NT2/D1 (cell line): ENCODE measurements around the gene PPP1CC.

Experiments
- DNase-seq: peaks from one replicate; pipeline ENCODE4 v3.0.0-alpha.2; 2011; ENCODE audit warnings: low read depth, low spot score
- H3K27me3 ChIP-seq: 2 replicates; pipeline ENCODE4 v1.6.0; 2011; ENCODE audit warnings: mild to moderate bottlenecking; ENCODE audit not compliant: insufficient read length, insufficient read depth
- H3K36me3 ChIP-seq: 2 replicates; pipeline ENCODE4 v1.6.1; 2011; ENCODE audit warnings: mild to moderate bottlenecking, low read length, mixed read lengths; ENCODE audit not compliant: insufficient read depth, insufficient read length
- H3K4me1 ChIP-seq: 2 replicates; pipeline ENCODE4 v1.5.1; 2011; ENCODE audit not compliant: insufficient read depth, insufficient read length
- H3K4me3 ChIP-seq: 2 replicates; pipeline ENCODE4 v1.5.1; 2011; ENCODE audit warnings: low read depth; ENCODE audit not compliant: insufficient read length
- H3K9ac ChIP-seq: 2 replicates; pipeline ENCODE4 v1.6.0; 2011; ENCODE audit warnings: low read depth; ENCODE audit not compliant: insufficient read length
- H3K9me3 ChIP-seq: 2 replicates; pipeline ENCODE4 v1.5.1; 2011; ENCODE audit warnings: mild to moderate bottlenecking, low read length; ENCODE audit not compliant: insufficient read depth
- SUZ12 ChIP-seq: IDR thresholded peaks from 2 replicates; pipeline ENCODE4 v1.6.1; 2011; ENCODE audit not compliant: insufficient read length, insufficient read depth; ENCODE audit errors: extremely low read depth
- YY1 ChIP-seq: IDR thresholded peaks from 2 replicates; pipeline ENCODE4 v1.6.1; 2011; ENCODE audit not compliant: insufficient read length, insufficient read depth
- ZNF274 ChIP-seq: IDR thresholded peaks from 2 replicates; pipeline ENCODE4 v1.6.1; 2011; ENCODE audit warnings: mild to moderate bottlenecking, low read depth, low read length

The PPP1CC gene

DNA sequence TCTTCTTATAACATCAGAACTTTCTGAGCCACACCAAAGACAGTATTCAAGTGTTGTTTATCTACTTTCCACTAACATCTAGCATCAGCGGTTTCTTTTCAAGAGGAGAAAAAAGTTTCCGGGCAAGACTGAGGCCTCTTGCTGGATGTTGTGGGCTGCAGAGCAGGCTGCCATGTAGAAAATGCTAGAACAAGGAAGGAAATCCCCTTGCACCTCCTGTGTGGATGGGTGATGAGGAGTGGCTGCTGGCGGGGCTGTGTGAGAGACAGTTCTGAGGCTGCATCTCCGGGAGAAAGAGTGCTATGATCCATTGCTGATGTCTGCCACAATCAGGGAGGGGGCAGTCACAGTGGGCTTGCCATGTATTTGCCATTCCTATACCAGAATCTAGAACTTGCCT lies 37.8 kb upstream of the PPP1CC start:
- Histone ChIP-seq H3K9me3 (no peaks in the 10 kb centered on the region), H3K9ac (no peak overlapping the region), H3K4me3 (no peak overlapping the region), H3K4me1 (no peaks in the 10 kb centered on the region), H3K36me3 (no peaks in the 10 kb centered on the region), H3K27me3 (no peaks in the 10 kb centered on the region)
- no peak for DNase-seq
- TF ChIP-seq SUZ12 = no peak
- no peak for TF ChIP-seq ZNF274
- no peak for TF ChIP-seq YY1

DNA sequence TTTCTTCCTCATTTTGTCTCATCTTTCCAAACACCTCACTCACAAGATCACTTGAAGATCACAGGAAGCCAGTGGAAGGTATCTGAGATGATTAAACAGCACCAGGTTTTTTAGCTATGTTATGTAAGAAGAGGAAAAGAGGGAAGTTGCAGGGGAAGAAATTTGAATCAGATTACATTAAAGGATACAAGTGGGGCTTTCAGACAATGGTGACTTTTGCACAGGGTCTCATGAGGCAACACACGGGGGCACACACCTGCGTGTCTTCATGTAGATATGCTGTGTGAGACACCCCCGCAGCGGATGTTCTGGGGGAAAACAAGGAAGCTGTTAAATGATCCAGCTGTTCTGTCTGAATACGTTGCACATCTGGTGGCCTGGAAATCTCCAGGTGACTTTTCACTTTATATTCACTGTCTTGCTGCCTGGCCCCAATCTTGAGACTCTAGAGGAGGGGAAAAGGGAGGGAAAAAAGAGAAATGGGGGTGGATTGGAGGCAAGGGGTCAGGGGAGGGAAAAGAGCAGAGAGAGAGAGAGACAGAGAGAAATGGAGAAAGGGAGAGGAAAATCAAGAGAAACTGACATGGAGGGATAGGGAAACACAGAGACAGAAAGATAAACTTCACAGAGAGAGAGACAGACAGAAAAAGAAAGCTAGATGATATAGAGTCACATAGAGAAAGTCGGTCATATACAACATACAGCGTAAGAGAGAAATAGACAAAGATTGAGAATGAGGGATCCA lies 36.3 kb upstream of the PPP1CC start:
- no peaks in the 10 kb centered on the region for H3K9me3 ChIP-seq
- no peak overlapping the region for H3K9ac ChIP-seq
- H3K4me1 ChIP-seq = no peaks in the 10 kb centered on the region

DNA sequence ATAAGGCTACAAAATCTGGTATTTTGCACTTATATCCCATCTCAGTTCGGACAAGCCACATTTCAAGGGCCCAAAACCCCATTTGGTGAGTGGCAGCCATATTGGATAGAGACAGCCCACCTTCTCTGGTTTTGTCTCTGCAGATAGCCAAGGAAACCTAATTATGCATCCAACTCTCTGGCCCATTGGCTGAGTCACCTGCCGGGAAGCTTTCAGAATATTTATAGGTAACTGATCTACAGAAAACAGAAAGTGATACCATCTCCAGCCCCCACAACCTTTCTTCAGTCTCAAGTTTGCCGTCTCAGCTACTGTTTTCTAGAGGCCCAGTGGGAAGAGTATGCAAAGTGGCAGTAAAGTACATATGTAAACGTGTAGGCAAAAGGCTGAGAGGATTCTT lies 33.7 kb upstream of the PPP1CC start:
- peaks cover 15% of the 10 kb centered on the region; the same call in 1 of the 2 replicates for H3K9me3 ChIP-seq
- no peaks in the 10 kb centered on the region for H3K36me3 ChIP-seq
- no peaks in the 10 kb centered on the region for H3K4me1 ChIP-seq
- no peak overlapping the region for H3K4me3 ChIP-seq
- DNase-seq = no peak
- H3K27me3 ChIP-seq = no peaks in the 10 kb centered on the region
- no peak overlapping the region for H3K9ac ChIP-seq
- no peak for TF ChIP-seq SUZ12
- no peak for TF ChIP-seq YY1
- TF ChIP-seq ZNF274 = no peak

More for the DNA sequence above, 36.3 kb upstream of the PPP1CC start:
- no peaks in the 10 kb centered on the region for H3K36me3 ChIP-seq
- H3K27me3 ChIP-seq = no peaks in the 10 kb centered on the region
- no peak for TF ChIP-seq SUZ12
- no peak for TF ChIP-seq ZNF274
- TF ChIP-seq YY1 = no peak
- no peak overlapping the region for H3K4me3 ChIP-seq
- DNase-seq = no peak

DNA sequence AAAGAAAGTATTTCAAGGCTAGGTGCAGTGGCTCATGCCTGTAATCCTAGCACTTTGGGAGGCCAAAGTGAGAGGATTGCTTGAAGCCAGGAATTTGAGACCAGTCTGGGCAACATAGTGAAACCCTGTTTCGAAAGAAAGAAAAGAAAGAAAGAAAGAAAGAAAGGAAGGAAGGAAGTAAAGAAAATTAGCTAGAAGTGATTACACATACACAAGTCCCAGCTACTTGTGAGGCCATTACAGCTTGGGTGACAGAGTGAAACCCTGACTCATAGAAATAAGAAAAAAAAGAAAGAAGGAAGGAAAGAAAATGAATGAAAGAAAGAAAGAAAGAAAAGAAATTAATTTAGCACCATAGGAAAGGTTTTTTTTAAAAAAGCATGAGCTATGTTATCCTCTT lies 33.3 kb upstream of the PPP1CC start:
- TF ChIP-seq YY1 (no peak), SUZ12 (no peak), ZNF274 (no peak)
- H3K4me3 ChIP-seq = no peak overlapping the region
- no peaks in the 10 kb centered on the region for H3K4me1 ChIP-seq
- H3K9ac ChIP-seq = no peak overlapping the region
- H3K36me3 ChIP-seq = no peaks in the 10 kb centered on the region
- DNase-seq = no peak
- peaks cover 19% of the 10 kb centered on the region for H3K9me3 ChIP-seq
- no peaks in the 10 kb centered on the region for H3K27me3 ChIP-seq

DNA sequence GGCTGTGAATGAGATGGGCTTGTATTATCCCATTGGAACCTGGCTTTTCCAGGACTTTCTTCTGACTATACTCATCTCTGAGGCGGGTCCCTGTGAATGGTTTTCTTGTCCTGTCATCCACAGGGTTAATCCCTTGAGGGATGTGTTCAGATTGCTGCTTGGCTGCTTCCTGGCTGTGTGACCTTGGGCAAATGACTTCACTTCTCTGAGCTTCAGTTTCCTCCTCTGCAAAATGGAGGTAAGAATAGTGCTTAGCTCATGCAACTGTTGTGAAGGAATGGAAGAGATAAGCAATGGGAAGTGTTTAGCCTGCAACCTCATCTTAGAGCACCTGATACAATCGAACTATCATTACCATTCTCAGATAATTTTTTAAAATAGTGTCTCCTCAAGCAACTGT lies 32.1 kb upstream of the PPP1CC start:
- Histone ChIP-seq H3K36me3 (no peaks in the 10 kb centered on the region), H3K9ac (no peak overlapping the region), H3K4me1 (no peaks in the 10 kb centered on the region), H3K9me3 (peaks cover 21% of the 10 kb centered on the region), H3K27me3 (no peaks in the 10 kb centered on the region), H3K4me3 (no peak overlapping the region)
- no peak for DNase-seq
- TF ChIP-seq SUZ12 (no peak), ZNF274 (no peak), YY1 (no peak)

DNA sequence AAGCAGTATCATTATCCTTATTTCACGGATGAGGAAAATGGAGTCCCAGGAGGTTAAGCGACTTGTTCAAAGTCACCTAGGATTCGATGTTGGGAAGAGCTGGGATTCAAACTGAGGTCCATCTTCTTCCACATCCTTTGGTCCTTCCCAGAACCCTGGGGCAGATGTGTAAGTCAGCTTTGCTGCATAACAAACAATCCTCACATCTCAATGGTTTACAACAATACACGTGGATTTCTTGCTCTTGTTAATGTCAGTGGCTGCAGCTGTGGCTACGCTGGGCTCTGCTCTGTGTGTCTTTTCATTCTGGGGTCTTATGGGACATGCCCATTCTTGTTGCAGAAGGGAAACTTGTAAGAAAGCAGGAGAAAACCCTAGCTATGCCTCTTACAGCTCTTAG lies 26.3 kb upstream of the PPP1CC start:
- no peaks in the 10 kb centered on the region for H3K36me3 ChIP-seq
- no peak for DNase-seq
- no peaks in the 10 kb centered on the region for H3K27me3 ChIP-seq
- H3K9me3 ChIP-seq = peaks cover 21% of the 10 kb centered on the region
- no peak overlapping the region for H3K9ac ChIP-seq
- TF ChIP-seq ZNF274 (no peak), YY1 (no peak), SUZ12 (no peak)
- no peaks in the 10 kb centered on the region for H3K4me1 ChIP-seq
- no peak overlapping the region for H3K4me3 ChIP-seq

DNA sequence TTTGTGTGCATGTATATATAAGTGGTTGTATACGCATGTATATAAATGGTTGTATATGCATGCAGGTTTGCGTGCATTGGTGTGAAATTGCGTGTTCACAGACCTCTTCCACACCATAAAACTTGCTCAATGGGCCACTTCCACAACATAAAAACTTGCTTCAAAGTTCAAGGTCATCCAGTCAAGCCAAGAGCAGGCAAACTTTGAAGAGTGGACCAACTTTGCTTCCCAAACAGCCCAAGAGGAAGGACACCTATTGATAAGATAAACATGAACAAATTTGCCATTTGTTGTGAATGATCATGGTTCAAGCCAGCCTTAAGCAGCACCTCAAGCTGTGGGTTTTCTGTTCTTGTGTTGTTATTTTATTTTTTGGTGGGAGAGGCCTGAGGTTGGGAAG lies 25.2 kb upstream of the PPP1CC start:
- TF ChIP-seq YY1 = no peak
- no peak for TF ChIP-seq SUZ12
- TF ChIP-seq ZNF274 = no peak
- H3K9me3 ChIP-seq = peaks cover 19% of the 10 kb centered on the region
- H3K9ac ChIP-seq = no peak overlapping the region
- H3K27me3 ChIP-seq = no peaks in the 10 kb centered on the region
- DNase-seq = no peak
- H3K4me1 ChIP-seq = no peaks in the 10 kb centered on the region
- no peaks in the 10 kb centered on the region for H3K36me3 ChIP-seq
- no peak overlapping the region for H3K4me3 ChIP-seq
